ENCODE measurements around the gene VAV2. TPM values are rescaled to one million over a fixed set of nuclear protein-coding genes. Genes with fewer than 3 reads are reported as not detected.
A peak's percentile ranks its signal among the peaks of the same experiment; 100 is the strongest.

The VAV2 gene
- total RNA-seq, 1 donor from 2014 or later: 34.6 TPM

DNA sequence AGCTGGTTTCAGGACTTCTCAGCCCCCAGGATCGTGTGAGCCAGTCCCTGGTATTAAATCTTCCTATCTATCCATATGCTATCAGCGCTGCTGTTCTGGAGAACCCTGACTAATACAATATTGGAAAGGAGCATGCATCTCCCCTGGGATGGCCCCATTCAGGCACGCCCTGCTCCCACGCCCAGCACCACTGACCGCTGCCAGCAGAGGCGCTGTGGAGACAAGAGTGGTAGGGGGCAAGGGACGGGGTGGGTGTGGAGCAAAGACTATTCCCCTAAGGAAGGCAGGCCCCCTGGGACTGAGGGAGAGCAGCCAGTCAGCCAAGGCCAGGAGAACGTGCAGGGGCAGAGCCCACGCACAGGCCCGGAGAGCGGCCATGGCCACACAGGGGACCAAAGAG, 116.0 kb downstream of the VAV2 start:
- Histone ChIP-seq H3K9me3 (no peaks in the 10 kb centered on the region), H3K27me3 (no peaks in the 10 kb centered on the region), H3K27ac (no peak overlapping the region), H3K4me1 (peaks cover 7% of the 10 kb centered on the region), H3K4me3 (no peak overlapping the region), H3K36me3 (no peaks in the 10 kb centered on the region)
- intact Hi-C loops (cut with DNase I): no loop called here
- no peak for ATAC-seq
- no peak for DNase-seq
- TF ChIP-seq, protein P1, sequence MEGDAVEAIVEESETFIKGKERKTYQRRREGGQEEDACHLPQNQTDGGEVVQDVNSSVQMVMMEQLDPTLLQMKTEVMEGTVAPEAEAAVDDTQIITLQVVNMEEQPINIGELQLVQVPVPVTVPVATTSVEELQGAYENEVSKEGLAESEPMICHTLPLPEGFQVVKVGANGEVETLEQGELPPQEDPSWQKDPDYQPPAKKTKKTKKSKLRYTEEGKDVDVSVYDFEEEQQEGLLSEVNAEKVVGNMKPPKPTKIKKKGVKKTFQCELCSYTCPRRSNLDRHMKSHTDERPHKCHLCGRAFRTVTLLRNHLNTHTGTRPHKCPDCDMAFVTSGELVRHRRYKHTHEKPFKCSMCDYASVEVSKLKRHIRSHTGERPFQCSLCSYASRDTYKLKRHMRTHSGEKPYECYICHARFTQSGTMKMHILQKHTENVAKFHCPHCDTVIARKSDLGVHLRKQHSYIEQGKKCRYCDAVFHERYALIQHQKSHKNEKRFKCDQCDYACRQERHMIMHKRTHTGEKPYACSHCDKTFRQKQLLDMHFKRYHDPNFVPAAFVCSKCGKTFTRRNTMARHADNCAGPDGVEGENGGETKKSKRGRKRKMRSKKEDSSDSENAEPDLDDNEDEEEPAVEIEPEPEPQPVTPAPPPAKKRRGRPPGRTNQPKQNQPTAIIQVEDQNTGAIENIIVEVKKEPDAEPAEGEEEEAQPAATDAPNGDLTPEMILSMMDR (IDR thresholded peaks at IDR 0.05): no peak

DNA sequence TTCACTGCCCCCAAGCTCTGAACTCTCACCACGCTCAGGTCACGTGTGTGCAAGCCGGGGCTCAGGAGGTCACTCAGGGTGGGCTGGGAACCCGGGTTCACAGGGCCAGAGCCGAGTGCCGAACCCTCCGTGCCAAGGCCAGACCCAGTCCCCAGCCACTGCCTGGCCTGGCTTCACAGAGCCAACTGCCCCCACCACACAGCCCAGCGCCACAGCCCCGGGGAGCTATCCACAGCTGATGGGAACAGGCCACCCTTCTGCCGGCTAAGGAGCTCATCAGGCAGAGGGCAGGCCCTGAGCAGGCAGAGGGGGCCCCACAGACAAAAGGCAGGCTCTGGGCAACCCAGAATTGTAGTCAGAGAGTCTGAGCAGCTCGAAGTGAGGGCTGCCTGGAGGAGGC, 117.0 kb downstream of the VAV2 start:
- H3K4me1 ChIP-seq: peaks cover 11% of the 10 kb centered on the region
- TF ChIP-seq, protein P1 (IDR thresholded peaks at IDR 0.05): no peak
- no peak for DNase-seq
- ATAC-seq: no peak
- H3K4me3 ChIP-seq: no peak overlapping the region
- intact Hi-C loops (cut with DNase I): no loop called here
- no peaks in the 10 kb centered on the region for H3K36me3 ChIP-seq
- H3K9me3 ChIP-seq: no peaks in the 10 kb centered on the region
- no peak overlapping the region for H3K27ac ChIP-seq
- no peaks in the 10 kb centered on the region for H3K27me3 ChIP-seq

DNA sequence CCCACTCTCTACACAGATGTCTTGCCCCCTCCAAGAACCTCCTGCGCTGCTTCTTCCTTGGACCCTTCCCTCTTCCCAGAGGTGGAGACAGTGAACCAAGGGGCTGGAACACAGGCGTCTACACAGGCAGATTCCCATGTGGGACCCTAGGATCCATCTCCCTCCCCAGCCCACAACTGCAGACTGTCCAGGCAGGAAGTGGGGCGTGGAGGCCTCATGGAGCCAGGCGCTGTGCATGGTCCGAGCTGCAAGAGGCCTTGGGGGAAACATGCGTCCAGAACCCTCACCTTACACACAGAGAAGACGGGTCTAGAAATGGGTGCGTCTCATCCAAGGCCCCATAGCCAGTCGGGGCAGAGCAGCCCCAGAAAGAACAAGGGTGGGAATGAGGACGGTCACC, 117.5 kb downstream of the VAV2 start:
- intact Hi-C loops (cut with DNase I): no loop called here
- Histone ChIP-seq H3K27ac (no peak overlapping the region), H3K27me3 (no peaks in the 10 kb centered on the region), H3K9me3 (no peaks in the 10 kb centered on the region), H3K36me3 (no peaks in the 10 kb centered on the region), H3K4me3 (no peak overlapping the region), H3K4me1 (peaks cover 14% of the 10 kb centered on the region)
- ATAC-seq: no peak
- no peak for DNase-seq
- TF ChIP-seq, protein P1 (IDR thresholded peaks at IDR 0.05): no peak

DNA sequence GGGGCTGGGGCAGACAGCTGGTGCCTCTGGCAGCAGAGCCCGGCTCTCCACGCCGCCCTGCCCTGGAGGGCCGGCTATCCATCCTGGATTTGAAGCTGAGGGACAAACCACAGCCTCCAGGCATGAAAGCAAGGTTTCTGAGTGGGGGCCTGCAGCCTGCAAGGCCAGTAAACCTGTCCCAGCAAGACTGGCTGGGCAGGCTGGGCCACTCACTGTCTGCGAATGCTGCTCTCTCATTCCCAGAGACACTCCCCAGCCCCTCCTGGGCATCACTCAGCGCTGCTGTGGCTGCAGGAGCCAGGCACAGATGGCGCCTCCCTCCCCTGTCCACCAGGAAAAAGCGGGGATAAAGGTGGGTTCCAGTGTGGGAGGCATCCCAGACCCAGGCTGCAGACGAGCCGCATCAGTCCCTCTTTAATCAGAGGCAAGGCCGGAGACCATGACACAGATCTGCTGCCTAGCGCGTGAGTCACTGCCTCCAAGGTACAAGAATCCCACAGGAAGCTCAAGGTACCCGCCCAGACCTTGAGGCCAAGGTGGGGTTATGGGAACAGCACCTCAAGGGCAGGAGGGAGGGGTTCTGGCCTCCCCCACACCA, 118.0 kb downstream of the VAV2 start:
- TF ChIP-seq, protein P1 (IDR thresholded peaks at IDR 0.05): no peak
- DNase-seq (no peak), ATAC-seq (no peak)
- Histone ChIP-seq H3K4me3 (no peak overlapping the region), H3K9me3 (no peaks in the 10 kb centered on the region), H3K27ac (peak overlapping the region; percentile 24), H3K36me3 (no peaks in the 10 kb centered on the region), H3K27me3 (no peaks in the 10 kb centered on the region), H3K4me1 (peaks cover 18% of the 10 kb centered on the region)
- intact Hi-C loops (cut with DNase I): no loop called here

DNA sequence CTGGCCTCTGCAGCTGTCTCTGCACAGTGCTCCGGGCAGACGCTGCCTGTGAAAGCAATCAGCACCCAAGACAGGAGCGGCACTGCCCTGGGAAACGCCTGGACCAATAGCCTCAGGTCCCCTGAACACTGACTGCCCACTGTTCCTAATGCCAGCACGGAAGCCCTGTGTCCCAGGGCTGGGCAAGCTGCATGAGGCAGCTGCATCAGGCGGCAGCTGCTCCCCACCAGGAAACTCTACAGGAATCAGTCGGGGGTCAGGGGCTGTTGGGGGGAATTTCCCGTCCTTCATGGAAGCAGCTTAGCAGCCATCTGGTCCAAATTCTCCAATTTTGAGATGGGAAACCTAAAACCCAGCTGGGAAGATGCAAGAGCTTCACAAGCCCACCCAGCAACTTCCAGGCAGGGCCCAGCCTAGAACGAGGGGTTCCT, 118.6 kb downstream of the VAV2 start:
- intact Hi-C loops (cut with DNase I): no loop called here
- no peaks in the 10 kb centered on the region for H3K27me3 ChIP-seq
- no peak for ATAC-seq
- H3K36me3 ChIP-seq: no peaks in the 10 kb centered on the region
- H3K4me3 ChIP-seq: no peak overlapping the region
- H3K4me1 ChIP-seq: peaks cover 18% of the 10 kb centered on the region
- no peak for DNase-seq
- no peaks in the 10 kb centered on the region for H3K9me3 ChIP-seq
- TF ChIP-seq, protein P1 (IDR thresholded peaks at IDR 0.05): no peak
- H3K27ac ChIP-seq: peak overlapping the region; percentile 24

DNA sequence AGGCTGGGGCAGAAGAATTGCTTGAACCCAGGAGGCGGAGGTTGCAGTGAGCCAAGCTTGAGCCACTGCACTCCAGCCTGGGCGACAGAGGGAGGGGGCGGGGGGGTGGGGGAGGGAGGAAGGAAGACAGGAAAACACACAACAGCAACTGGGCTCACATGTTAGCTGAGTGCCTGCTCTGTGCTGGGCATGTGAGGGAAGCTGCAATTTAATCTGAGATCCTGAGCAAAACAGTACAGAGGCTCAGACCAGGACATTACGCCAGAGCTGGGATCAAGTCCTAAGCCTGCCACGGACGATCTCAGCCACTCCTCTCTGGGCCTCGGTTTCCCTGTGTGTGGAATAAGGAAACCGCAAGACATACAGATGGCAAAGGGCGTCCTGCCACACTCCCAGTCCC, 119.1 kb downstream of the VAV2 start:
- DNase-seq (no peak), ATAC-seq (no peak)
- intact Hi-C loops (cut with DNase I): no loop called here
- Histone ChIP-seq H3K27ac (no peak overlapping the region), H3K27me3 (no peaks in the 10 kb centered on the region), H3K4me1 (peaks cover 18% of the 10 kb centered on the region), H3K36me3 (no peaks in the 10 kb centered on the region), H3K4me3 (no peak overlapping the region), H3K9me3 (no peaks in the 10 kb centered on the region)
- TF ChIP-seq, protein P1 (IDR thresholded peaks at IDR 0.05): no peak
